Measurements from ENCODE around the gene AUH. TPM values are rescaled to one million over a fixed set of nuclear protein-coding genes. Genes with fewer than 3 reads are reported as not detected.
A peak's percentile ranks its signal among the peaks of the same experiment; 100 is the strongest.

Gene AUH
- total and polyA plus RNA-seq, 9 of the 15 experiments (the other 6 are each of a cell fraction or from before 2014, with no cell fraction given): 3.4 to 29.0 (median 10.1) TPM

DNA sequence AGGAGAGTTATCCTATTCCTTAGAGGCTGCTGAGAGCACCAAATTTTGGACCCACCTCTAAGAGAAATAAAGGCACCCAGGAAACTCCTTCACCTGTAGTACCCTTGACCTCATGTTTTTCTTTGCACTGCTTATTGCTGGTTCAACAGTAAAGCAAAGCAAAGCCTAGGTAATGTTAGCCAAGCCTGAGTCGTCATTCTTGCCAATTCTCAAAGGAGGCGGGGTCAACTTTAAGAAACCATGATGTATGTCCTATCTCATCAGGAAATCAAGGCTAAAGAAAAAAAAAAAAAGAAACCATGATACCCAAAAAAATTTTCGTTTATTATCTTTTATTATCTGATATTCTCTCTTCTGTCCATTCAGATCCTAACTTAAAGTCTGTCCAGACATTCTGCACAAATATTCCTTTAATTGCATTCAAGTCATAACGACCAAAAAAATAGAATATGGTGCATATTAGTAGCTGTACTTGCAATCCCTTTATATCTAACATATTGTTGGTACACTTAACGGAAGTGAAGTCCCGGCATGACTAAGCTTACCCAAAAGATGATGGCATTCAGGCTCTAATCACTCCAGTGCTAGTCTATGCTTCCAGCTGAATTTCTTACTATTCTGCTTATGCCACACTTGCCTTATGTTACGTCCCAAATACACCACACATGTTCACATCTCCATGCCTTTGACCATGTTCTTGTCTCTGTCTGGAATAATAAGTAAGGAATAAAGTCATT is 1.8 kb downstream of the AUH start (continued):
- 0 out of 2 replicates have a peak, but pooled peaks have one; percentile 24 for TF ChIP-seq NFE2 (IDR thresholded peaks at IDR 0.05; ENCODE audit: low read depth)

DNA sequence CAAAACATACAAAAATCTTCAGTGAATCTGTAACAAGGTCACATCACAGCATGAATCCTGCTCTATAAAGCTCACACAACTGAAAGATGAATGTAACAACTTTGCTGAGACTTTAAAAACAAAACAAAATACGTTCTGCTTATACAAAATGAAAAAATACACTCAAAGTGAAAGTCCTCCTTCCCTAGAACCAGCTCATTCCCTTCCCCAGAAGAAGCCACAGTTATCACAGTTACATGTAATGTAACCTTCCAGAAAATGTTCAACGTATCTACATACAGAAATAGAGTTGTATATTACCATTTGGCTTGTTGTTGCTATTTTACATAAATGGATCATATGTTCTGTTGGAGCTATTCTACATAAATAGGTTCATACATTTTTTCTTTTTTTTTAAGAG is 2.6 kb downstream of the AUH start:
- CTCF ChIA-PET (ENCODE audit: low intra/inter-chr PET ratio): no interaction called here
- Histone ChIP-seq H3K27ac (ENCODE audit: extremely low read depth, low read depth, low read length) (no peak overlapping the region), H3K9me3 (replicated peaks; ENCODE audit: control insufficient read depth, insufficient read depth, low read depth, low read length) (peaks cover 3% of the 10 kb centered on the region), H3K27me3 (ENCODE audit: control insufficient read depth in 2 of 2, insufficient read depth in 2 of 2, low read length in 2 of 2) (no peaks in the 10 kb centered on the region), H3K4me2 (ENCODE audit: insufficient read depth, low read length) (peak overlapping the region; percentile 26; the same call in 1 of the 2 replicates), H2AFZ (ENCODE audit: low read depth, low read length) (no peak overlapping the region), H3K36me3 (ENCODE audit: control insufficient read depth, insufficient read depth, low read length) (peaks cover 49% of the 10 kb centered on the region), H3K9ac (ENCODE audit: insufficient read depth in 1 of 2, low read depth in 2 of 2, low read length in 2 of 2) (0 out of 4 replicates have a peak overlapping the region, but pooled peaks of 1 of the 2 experiments have one; percentile 13), H3K4me1 (replicated peaks in 1 of 2; ENCODE audit: control insufficient read depth in 2 of 2, insufficient read depth in 2 of 2, low read length in 2 of 2) (peaks cover 10 to 15% of the 10 kb centered on the region in 2 experiments; a peak in 3 of 5 replicates), H3K79me2 (ENCODE audit: control insufficient read depth, insufficient read depth, low read length) (peaks cover 50% of the 10 kb centered on the region), H4K20me1 (replicated peaks; ENCODE audit: control insufficient read depth, insufficient read depth, low read length) (no peaks in the 10 kb centered on the region), H3K9me1 (ENCODE audit: control insufficient read depth, insufficient read depth, low read length) (no peaks in the 10 kb centered on the region), H3K4me3 (no peak overlapping the region)
- FAIRE-seq: no peak
- POLR2A ChIA-PET: interaction anchor here (0.9 to 3.0 kb wide), 3 partner anchors 17 to 67 kb away, joined by 3 to 12 read pairs (median 3); partner anchors contain the start of gene NFIL3
- no peak for DNase-seq (ENCODE audit: extremely low read depth in 1 of 4, low spot score in 3 of 4)
- ATAC-seq: no peak
- intact Hi-C loops (cut with micrococcal nuclease): no loop called here
- in situ Hi-C loops (cut with MboI): no loop called here
- BruUV-seq (replicated peaks): no TSS peak
- WGBS (ENCODE audit: insufficient coverage, low coverage, missing lambda C conversion rate): 63% methylated on average over 2 of the region's 2 CpGs
- TF ChIP-seq SMARCA4 (IDR thresholded peaks at IDR 0.05) (no peak), ZNF695 (CRISPR knock-in tag; IDR thresholded peaks at IDR 0.05) (no peak), CBFB (CRISPR knock-in tag; IDR thresholded peaks at IDR 0.05) (no peak), HMGN3 (IDR thresholded peaks at IDR 0.05; ENCODE audit: borderline replicate concordance, extremely low read depth, insufficient read length, low read depth, low read length) (no peak), ARID2 (IDR thresholded peaks at IDR 0.05) (no peak), GABPB1 (CRISPR knock-in tag; IDR thresholded peaks at IDR 0.05) (no peak), MEF2D (tag; conservative IDR thresholded peaks at IDR 0.05; ENCODE audit: low read depth) (no peak), CCNT2 (IDR thresholded peaks at IDR 0.05; ENCODE audit: borderline replicate concordance, extremely low read depth, insufficient read length, low read depth, low read length) (no peak)
- TF ChIP-seq, protein P1, sequence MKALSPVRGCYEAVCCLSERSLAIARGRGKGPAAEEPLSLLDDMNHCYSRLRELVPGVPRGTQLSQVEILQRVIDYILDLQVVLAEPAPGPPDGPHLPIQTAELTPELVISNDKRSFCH (CRISPR knock-in tag; IDR thresholded peaks at IDR 0.05): no peak
- TF ChIP-seq, protein P1 (tag; IDR thresholded peaks at IDR 0.05): no peak

All from K562 (cell line).